ENCODE data around the gene GCLM.

GCLM gene

DNA sequence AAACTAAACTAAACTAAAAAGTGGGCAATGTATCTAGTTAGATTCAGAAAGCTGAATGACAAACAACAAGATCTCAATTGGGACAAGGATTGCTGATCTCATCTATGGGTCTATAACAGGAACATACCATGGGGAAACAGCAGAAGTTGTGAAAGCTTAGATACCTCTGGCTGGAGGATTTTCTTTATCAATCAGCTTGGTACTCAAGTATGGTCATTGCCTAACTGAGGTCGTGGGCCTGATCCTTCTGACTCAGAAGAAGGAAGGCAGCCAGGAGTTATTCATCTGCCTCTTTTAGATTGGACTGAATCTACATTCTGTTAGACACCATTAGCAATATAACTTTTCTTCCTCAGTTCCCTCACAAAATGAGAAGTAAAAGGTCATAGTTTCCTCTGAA, 69.9 kb downstream of the GCLM start:
- TF ChIP-seq MYC (IDR thresholded peaks at IDR 0.05; ENCODE audit: low read depth, low read length) (no peak), CTCF (IDR thresholded peaks at IDR 0.05; ENCODE audit: low read depth, low read length) (no peak), POLR2A (IDR thresholded peaks at IDR 0.05; ENCODE audit: extremely low read depth, insufficient read length) (no peak), MAX (IDR thresholded peaks at IDR 0.05; ENCODE audit: low read depth, low read length) (no peak)
- peak; percentile 18 for DNase-seq (ENCODE audit: low read depth)
- no peak overlapping the region for H3K4me3 ChIP-seq (ENCODE audit: low read depth, low read length)

GRCh38 chr1:93837961-93838360, 71.3 kb downstream of the GCLM start:
- no peak for TF ChIP-seq MYC (IDR thresholded peaks at IDR 0.05; ENCODE audit: low read depth, low read length)
- no peak for TF ChIP-seq CTCF (IDR thresholded peaks at IDR 0.05; ENCODE audit: low read depth, low read length)
- TF ChIP-seq MAX (IDR thresholded peaks at IDR 0.05; ENCODE audit: low read depth, low read length) = no peak
- TF ChIP-seq POLR2A (IDR thresholded peaks at IDR 0.05; ENCODE audit: extremely low read depth, insufficient read length) = no peak
- H3K4me3 ChIP-seq (ENCODE audit: low read depth, low read length) = no peak overlapping the region
- no peak for DNase-seq (ENCODE audit: low read depth)

Data from NB4 (cell line).